K562 (cell line): ENCODE measurements around the gene ACRBP. TPM values are rescaled to one million over a fixed set of nuclear protein-coding genes. Genes with fewer than 3 reads are reported as not detected.

Experiments
- ATAC-seq: fragments of 200-7000 bp; cut with Tn5 transposase; 3 replicates; pipeline ENCODE4 v1.9.1; 2020; ENCODE audit warnings: moderate library complexity
- BruUV-seq: library from RNA; stranded (reverse); fragments of 400-500 nt; replicated peaks from 2 replicates; lab custom pipeline; 2021; lab: Mats Ljungman, UMichigan
- CTCF ChIA-PET: fragments of 300-600 bp; formaldehyde crosslinking; extraction: SDS; loops from one replicate; lab custom pipeline; 2021; ENCODE audit warnings: low intra/inter-chr PET ratio; lab: Yijun Ruan, JAX
- POLR2A ChIA-PET: fragments of 300-600, 350-650 bp; sonication (Branson Sonifier 250); formaldehyde crosslinking; extraction: SDS; loops from one replicate; lab custom pipeline; 2021; ENCODE audit warnings: antibody characterized with exemption, inconsistent platforms; lab: Yijun Ruan, JAX
- DNase-seq, 4 experiments: peaks; one replicate each; pipeline versions ENCODE4 v3.0.0 to v3.0.0-alpha.2; 2011 to 2018; ENCODE audit warnings: low spot score in 3 of 4, mixed read lengths in 3 of 4; ENCODE audit errors: extremely low read depth in 1 of 4
- FAIRE-seq: peaks from 2 replicates; lab custom pipeline; 2011; peaks lifted over from hg19 to GRCh38; lab: Jason Lieb, UNC
- H2AFZ ChIP-seq: 2 replicates; pipeline ENCODE4 v1.6.0; 2011; ENCODE audit warnings: low read depth, low read length, control low read depth, inconsistent platforms
- H3K27ac ChIP-seq: fragments of 200-600 bp; 3 replicates; pipeline ENCODE4 v1.8.0; 2011; ENCODE audit warnings: low read depth, mild to moderate bottlenecking, control low read depth, inconsistent platforms, low read length, moderate library complexity, mixed read lengths; ENCODE audit errors: extremely low read depth
- H3K27me3 ChIP-seq, 2 experiments: fragments of 300-600 bp in 1 of 2; 2 replicates in 1 of 2; 3 replicates in 1 of 2; pipeline versions ENCODE4 v1.6.0 to v1.8.0; 2011; ENCODE audit warnings: inconsistent platforms in 2 of 2, low read length in 2 of 2, mild to moderate bottlenecking in 1 of 2, mixed read lengths in 1 of 2, moderate library complexity in 1 of 2; ENCODE audit not compliant: control insufficient read depth in 2 of 2, insufficient read depth in 2 of 2
- H3K36me3 ChIP-seq: fragments of 300-600 bp; 3 replicates; pipeline ENCODE4 v1.8.0; 2011; ENCODE audit warnings: mild to moderate bottlenecking, low read length, inconsistent platforms; ENCODE audit not compliant: control insufficient read depth, insufficient read depth
- H3K4me1 ChIP-seq, 2 experiments: fragments of 200-600 bp in 1 of 2; replicated peaks in 1 of 2; 2 replicates in 1 of 2; 3 replicates in 1 of 2; pipeline versions ENCODE4 v1.5.1 to v1.8.0; 2011; ENCODE audit warnings: inconsistent platforms in 2 of 2, low read length in 2 of 2, mild to moderate bottlenecking in 1 of 2, mixed read lengths in 1 of 2, moderate library complexity in 1 of 2; ENCODE audit not compliant: control insufficient read depth in 2 of 2, insufficient read depth in 2 of 2
- H3K4me2 ChIP-seq: 2 replicates; pipeline ENCODE4 v1.6.1; 2011; ENCODE audit warnings: low read length, control low read depth, inconsistent platforms, mixed read lengths; ENCODE audit not compliant: insufficient read depth
- H3K4me3 ChIP-seq: fragments of 200-600 bp; sonication (generic), shearing (Covaris generic); 2 replicates; pipeline ENCODE4 v1.5.1; 2016; ENCODE audit warnings: control low read depth, inconsistent platforms
- H3K79me2 ChIP-seq: fragments of 200-600 bp; 3 replicates; pipeline ENCODE4 v1.8.0; 2011; ENCODE audit warnings: low read length, inconsistent platforms; ENCODE audit not compliant: control insufficient read depth, insufficient read depth
- H3K9ac ChIP-seq, 2 experiments: 2 replicates each; pipeline versions ENCODE4 v1.6.0 to v1.6.1; 2011; ENCODE audit warnings: low read depth in 2 of 2, low read length in 2 of 2, control low read depth in 1 of 2, inconsistent platforms in 1 of 2, mild to moderate bottlenecking in 1 of 2, mixed read lengths in 1 of 2; ENCODE audit not compliant: insufficient read depth in 1 of 2
- H3K9me1 ChIP-seq: one replicate; pipeline ENCODE4 v1.6.0; 2011; ENCODE audit warnings: inconsistent platforms, mild to moderate bottlenecking, low read length, moderate library complexity; ENCODE audit not compliant: control insufficient read depth, insufficient read depth
- H3K9me3 ChIP-seq: replicated peaks from 2 replicates; pipeline ENCODE4 v1.5.1; 2011; ENCODE audit warnings: low read depth, low read length, inconsistent platforms; ENCODE audit not compliant: control insufficient read depth, insufficient read depth
- H4K20me1 ChIP-seq: replicated peaks from 2 replicates; pipeline ENCODE4 v1.6.1; 2011; ENCODE audit warnings: low read length, inconsistent platforms, mixed read lengths; ENCODE audit not compliant: control insufficient read depth, insufficient read depth
- HOXB6 ChIP-seq: fragments of 250-450 bp; sonication (Bioruptor Pico); IDR thresholded peaks from 2 replicates; pipeline ENCODE4 v1.5.1; 2022; ENCODE audit warnings: mild to moderate bottlenecking, borderline replicate concordance
- ID3 ChIP-seq, 2 experiments: fragments of 250-450 bp in 1 of 2; fragments of 450-650 bp in 1 of 2; sonication (Bioruptor Pico) in 1 of 2; IDR thresholded peaks; 2 replicates each; pipeline versions ENCODE4 v1.6.1 to v1.8.0; 2016 to 2021; ENCODE audit warnings: mild to moderate bottlenecking in 2 of 2, moderate library complexity in 2 of 2, missing compliant biosample characterization in 1 of 2, missing genetic modification characterization in 1 of 2
- MBD1 ChIP-seq: fragments of 250-450 bp; sonication (Bioruptor Pico); IDR thresholded peaks from 2 replicates; pipeline ENCODE4 v1.8.0; 2022; ENCODE audit warnings: inconsistent platforms
- NCOA4 ChIP-seq: fragments of 450-650 bp; IDR thresholded peaks from 2 replicates; pipeline ENCODE4 v1.6.1; 2018; ENCODE audit warnings: mild to moderate bottlenecking; ENCODE audit not compliant: partially characterized antibody
- NR2C1 ChIP-seq, 2 experiments: fragments of 450-650 bp; IDR thresholded peaks; 2 replicates each; pipeline ENCODE4 v1.6.1; 2017; ENCODE audit warnings: mild to moderate bottlenecking in 2 of 2, antibody characterized with exemption in 1 of 2, inconsistent platforms in 1 of 2, missing compliant biosample characterization in 1 of 2, missing genetic modification characterization in 1 of 2
- NR4A1 ChIP-seq, 2 experiments: fragments of 250-450 bp in 1 of 2; fragments of 450-650 bp in 1 of 2; sonication (Bioruptor Pico) in 1 of 2; IDR thresholded peaks; 2 replicates each; pipeline versions ENCODE4 v1.4.0 to v1.6.1; 2016 to 2020; ENCODE audit warnings: mild to moderate bottlenecking in 2 of 2, missing compliant biosample characterization in 1 of 2, missing genetic modification characterization in 1 of 2, moderate library complexity in 1 of 2
- PREB ChIP-seq: sonication (generic); formaldehyde crosslinking; IDR thresholded peaks from 2 replicates; pipeline ENCODE4 v1.8.1; 2023; ENCODE audit warnings: mild to moderate bottlenecking, missing genetic modification reagents
- SIN3A ChIP-seq, 2 experiments: fragments of 150-350 bp in 1 of 2; IDR thresholded peaks; 2 replicates each; pipeline ENCODE4 v1.6.1; 2011 to 2016; ENCODE audit warnings: borderline replicate concordance in 2 of 2, low read depth in 2 of 2, low read length in 2 of 2, mild to moderate bottlenecking in 2 of 2, moderate library complexity in 2 of 2; ENCODE audit not compliant: control insufficient read depth in 1 of 2
- TBP ChIP-seq: optimal IDR thresholded peaks from 2 replicates; pipeline ENCODE3; 2011; ENCODE audit warnings: low read depth, low read length, improper control_type of control experiment
- THRA ChIP-seq: fragments of 450-650 bp; IDR thresholded peaks from 2 replicates; pipeline ENCODE4 v1.6.1; 2017; ENCODE audit warnings: mild to moderate bottlenecking, moderate library complexity
- ZNF655 ChIP-seq: fragments of 250-450 bp; sonication (Bioruptor Pico); IDR thresholded peaks from 2 replicates; pipeline ENCODE4 v1.5.0; 2021
- WGBS: fragments of 100-300 bp; shearing (Covaris generic); methylation state at CpG from one replicate; pipeline ENCODE4 v1.1.6; 2016; ENCODE audit warnings: low coverage, mixed read lengths; ENCODE audit not compliant: insufficient coverage; ENCODE audit errors: missing lambda C conversion rate; 5-methylcytosine and 5-hydroxymethylcytosine counted together
- in situ Hi-C: fragments of 300-500 bp; cut with MboI; formaldehyde crosslinking; loops from 4 replicates; pipeline ENCODE4 v1.15.0; 2018; ENCODE audit warnings: inconsistent platforms, mixed read lengths
- intact Hi-C: fragments of 100-400 bp; cut with micrococcal nuclease; formaldehyde crosslinking; loops from 2 replicates; pipeline ENCODE4 v1.14.2; 2022
- polyA plus RNA-seq, 8 experiments: library from polyadenylated mRNA; depleted of rRNA in 4 of 8; stranded (reverse) in 5 of 8; unstranded in 3 of 8; fragments of >200 nt; fragmentation: Nextera tagmentation in 2 of 8; fragmentation: Illumina TruSeq in 1 of 8; extraction: Ambion mirVana in 2 of 8; extraction: Trizol in 1 of 8; gene quantifications; 2 replicates each; pipeline versions ENCODE4 v1.2.1 to v1.2.3, GENCODE V29; 2011 to 2014; ENCODE audit warnings: inconsistent platforms in 1 of 8, missing spikeins in 1 of 8
- total RNA-seq, 7 experiments: library from RNA; depleted of rRNA in 6 of 7; stranded (reverse); fragments of >200 nt in 6 of 7; fragmentation: Illumina TruSeq in 2 of 7; extraction: Trizol in 2 of 7; gene quantifications; 2 replicates each; pipeline versions ENCODE4 v1.2.1 to v1.2.3, GENCODE V29; 2011 to 2021; ENCODE audit warnings: low replicate concordance in 1 of 7

Gene ACRBP
- total and polyA plus RNA-seq, 9 of the 15 experiments (the other 6 are each of a cell fraction or from before 2014, with no cell fraction given), result 3.1 to 31.8 (median 8.4) TPM

GRCh38 chr12:6664902-6665301 is 17.7 kb upstream of the ACRBP start:
- BruUV-seq, result no TSS peak
- ATAC-seq (no peak), DNase-seq (no peak), FAIRE-seq (no peak)
- Histone ChIP-seq H3K4me1 (peaks cover 0 to 12% of the 10 kb centered on the region in 2 experiments; a peak in 2 of 5 replicates), H3K27ac (no peak overlapping the region; the same call in 2 of the 3 replicates), H3K9me1 (no peaks in the 10 kb centered on the region), H3K9ac (no peak overlapping the region), H3K9me3 (no peaks in the 10 kb centered on the region), H2AFZ (no peak overlapping the region), H3K4me3 (no peak overlapping the region), H3K27me3 (no peaks in the 10 kb centered on the region), H3K4me2 (no peak overlapping the region), H3K79me2 (peaks cover 11% of the 10 kb centered on the region), H4K20me1 (no peaks in the 10 kb centered on the region), H3K36me3 (peaks cover 35% of the 10 kb centered on the region; the same call in 2 of the 3 replicates)
- WGBS, result 100% methylated on average over 1 of the region's 2 CpGs
- intact Hi-C loops (no loop called here), in situ Hi-C loops (no loop called here)
- ChIA-PET CTCF (no interaction called here), POLR2A (interaction anchor here (0.5 to 0.7 kb wide), 3 partner anchors 16 to 185 kb away, joined by 3 read pairs; no protein-coding TSS in a partner anchor)
- TF ChIP-seq TBP, result no peak
- TF ChIP-seq NR2C1 (IDR thresholded peaks at IDR 0.05), result no peak
- TF ChIP-seq NR2C1 (tag; IDR thresholded peaks at IDR 0.05), result no peak
- TF ChIP-seq MBD1 (CRISPR knock-in tag), result no peak
- no peak for TF ChIP-seq ID3 (CRISPR knock-in tag; IDR thresholded peaks at IDR 0.05)
- no peak for TF ChIP-seq ID3 (tag; IDR thresholded peaks at IDR 0.05)
- no peak for TF ChIP-seq PREB (CRISPR knock-in tag)
- TF ChIP-seq NR4A1 (CRISPR knock-in tag; IDR thresholded peaks at IDR 0.05), result no peak
- TF ChIP-seq NR4A1 (tag; IDR thresholded peaks at IDR 0.05), result no peak
- TF ChIP-seq HOXB6 (CRISPR knock-in tag), result no peak
- no peak for TF ChIP-seq THRA
- no peak for TF ChIP-seq NCOA4
- no peak for TF ChIP-seq SIN3A (IDR thresholded peaks at IDR 0.05; ENCODE audit: borderline replicate concordance in 2 of 2, control insufficient read depth in 1 of 2, low read depth in 2 of 2, low read length in 2 of 2)
- no peak for TF ChIP-seq ZNF655 (CRISPR knock-in tag)
